Stimulated activated naive CD4-positive, alpha-beta T cell treated with Interleukin-2 at 50 U/mL for 16 hours (primary cell): ENCODE measurements around the gene APOC1.
A peak's percentile ranks its signal among the peaks of the same experiment; 100 is the strongest.
"Not testable (repeated sequence)": the region's sequence is repeated elsewhere in the genome, so short reads cannot be mapped to it uniquely, and the experiment has no call there.

Experiments
- DNase-seq: peaks from one replicate; lab custom pipeline; 2025; lab: John Stamatoyannopoulos, UW

Gene APOC1

DNA sequence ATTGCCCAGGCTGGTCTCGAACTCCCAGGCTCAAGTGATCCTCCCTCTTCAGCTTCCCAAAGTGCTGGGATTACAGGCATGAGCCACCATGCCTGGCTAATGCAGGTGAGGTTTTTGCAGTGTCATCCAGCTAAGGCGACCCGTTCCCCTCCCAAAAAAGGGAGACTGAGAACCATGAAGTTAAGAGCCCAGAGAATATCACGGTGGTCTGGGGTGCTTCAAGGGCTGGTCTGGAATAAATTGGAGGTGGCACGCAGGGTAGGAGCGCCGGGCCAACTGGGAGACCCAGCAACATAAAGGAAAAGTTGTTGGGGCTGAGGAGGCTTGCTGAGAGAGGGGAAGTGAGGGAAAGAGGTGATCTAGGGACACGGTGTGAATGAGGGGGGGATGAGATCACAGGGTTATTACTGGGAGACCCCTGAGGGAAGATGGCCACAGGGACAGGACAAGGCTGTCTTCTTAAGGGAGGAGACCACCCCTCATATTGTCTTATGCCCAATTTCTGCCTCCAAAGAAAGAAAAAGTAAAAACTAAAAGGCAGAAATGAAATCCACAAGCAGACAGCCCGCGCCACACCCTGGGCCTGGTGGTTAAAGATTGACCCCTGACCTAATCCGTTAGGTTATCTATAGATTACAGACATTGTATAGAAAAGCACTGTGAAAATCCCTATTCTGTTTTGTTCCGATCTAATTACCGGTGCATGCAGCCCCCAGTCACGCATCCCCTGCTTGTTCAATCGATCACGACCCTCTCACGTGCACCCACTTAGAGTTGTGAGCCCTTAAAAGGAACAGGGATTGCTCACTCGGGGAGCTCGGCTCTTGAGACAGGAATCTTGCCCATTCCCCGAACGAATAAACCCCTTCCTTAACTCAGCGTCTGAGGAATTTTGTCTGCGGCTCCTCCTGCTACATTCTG, 636 bp upstream of the APOC1 start:
- not testable (repeated sequence) for DNase-seq

DNA sequence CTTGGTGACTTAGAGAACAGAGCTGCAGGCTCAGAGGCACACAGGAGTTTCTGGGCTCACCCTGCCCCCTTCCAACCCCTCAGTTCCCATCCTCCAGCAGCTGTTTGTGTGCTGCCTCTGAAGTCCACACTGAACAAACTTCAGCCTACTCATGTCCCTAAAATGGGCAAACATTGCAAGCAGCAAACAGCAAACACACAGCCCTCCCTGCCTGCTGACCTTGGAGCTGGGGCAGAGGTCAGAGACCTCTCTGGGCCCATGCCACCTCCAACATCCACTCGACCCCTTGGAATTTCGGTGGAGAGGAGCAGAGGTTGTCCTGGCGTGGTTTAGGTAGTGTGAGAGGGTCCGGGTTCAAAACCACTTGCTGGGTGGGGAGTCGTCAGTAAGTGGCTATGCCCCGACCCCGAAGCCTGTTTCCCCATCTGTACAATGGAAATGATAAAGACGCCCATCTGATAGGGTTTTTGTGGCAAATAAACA, 9.9 kb downstream of the APOC1 start:
- no peak for DNase-seq

DNA sequence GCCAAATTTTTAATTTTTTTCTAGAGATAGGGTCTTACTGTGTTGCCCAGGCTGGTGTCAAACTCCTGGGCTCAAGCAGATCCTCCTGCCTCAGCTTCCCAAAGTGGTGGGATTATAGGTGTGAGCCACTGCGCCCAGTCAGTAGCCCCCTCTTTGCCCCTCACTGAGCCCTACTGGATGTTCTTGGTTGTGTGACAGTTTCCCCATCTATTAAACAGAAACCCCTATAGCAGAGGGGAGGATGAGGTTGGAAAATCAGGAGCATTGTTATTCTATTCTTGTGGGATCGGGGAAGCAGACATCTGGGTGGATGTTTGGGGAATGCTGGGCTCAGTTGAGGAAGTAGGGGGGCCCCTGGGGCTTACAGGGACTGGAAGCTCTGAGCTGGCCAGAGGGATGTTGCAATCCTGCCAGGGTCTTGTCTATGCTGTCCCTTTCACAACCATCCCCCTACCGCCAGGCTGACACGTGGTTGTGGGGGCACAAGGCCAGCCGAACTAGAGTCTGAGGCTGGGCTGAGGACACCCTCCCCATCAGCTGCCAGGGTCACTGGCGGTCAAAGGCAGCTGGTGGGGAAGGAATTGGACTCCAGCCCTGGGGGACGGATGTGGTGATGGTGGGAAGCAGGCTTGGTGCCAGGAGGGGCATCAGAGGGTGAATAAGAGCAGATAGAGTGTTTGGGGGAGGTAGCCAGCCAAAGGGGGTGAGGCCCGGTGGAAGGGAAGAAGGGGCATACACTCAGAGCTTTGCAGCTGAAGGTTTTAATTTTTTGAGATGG, 10.9 kb downstream of the APOC1 start:
- no peak for DNase-seq

DNA sequence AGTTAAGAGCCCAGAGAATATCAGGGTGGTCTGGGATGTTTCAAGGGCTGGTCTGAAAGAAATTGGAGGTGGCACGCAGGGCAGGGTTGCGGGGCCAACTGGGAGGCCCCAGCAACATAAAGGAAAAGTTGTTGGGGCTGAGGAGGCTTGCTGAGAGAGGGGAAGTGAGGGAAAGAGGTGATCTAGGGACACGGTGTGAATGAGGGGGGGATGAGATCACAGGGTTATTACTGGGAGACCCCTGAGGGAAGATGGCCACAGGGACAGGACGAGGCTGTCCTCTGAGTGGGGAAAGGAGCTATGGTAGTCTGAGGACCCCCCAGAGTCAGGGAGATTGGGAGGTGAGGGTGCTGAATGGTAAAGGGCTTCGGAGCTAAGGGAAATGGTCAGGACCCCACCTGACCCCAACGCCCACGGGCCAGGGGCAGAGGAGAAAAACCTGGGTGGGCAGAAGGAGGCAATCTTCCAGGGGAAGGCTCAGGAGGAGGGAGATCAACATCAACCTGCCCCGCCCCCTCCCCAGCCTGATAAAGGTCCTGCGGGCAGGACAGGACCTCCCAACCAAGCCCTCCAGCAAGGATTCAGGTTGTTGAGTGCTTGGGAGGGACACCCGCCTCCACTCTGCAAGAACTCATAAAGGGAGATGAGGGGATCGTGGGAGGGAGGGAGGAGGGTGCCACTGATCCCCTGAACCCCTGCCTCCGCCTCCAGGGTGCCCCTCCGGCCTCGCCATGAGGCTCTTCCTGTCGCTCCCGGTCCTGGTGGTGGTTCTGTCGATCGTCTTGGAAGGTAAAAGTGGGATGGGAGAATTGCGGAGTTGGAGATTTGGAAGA, 12.1 kb downstream of the APOC1 start:
- DNase-seq, result not testable (repeated sequence)

DNA sequence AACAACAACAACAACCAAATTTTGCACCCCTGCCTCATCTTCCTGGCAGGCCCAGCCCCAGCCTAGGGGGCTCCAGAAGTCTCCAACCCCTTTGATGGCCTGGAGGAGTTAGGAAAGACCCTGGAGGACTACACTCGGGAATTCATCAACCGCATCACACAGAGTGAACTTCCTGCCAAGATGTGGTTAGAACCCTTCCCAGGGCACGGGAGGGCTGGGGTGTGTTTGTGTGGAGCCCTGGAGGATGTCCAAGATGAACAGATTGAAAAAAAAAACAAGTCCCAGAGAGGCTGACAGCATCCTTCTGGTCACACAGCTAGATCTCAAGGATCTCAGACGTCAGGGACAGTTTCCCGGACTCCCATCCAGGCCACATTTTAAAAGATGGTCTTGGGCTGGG, 13.3 kb downstream of the APOC1 start:
- no peak for DNase-seq

DNA sequence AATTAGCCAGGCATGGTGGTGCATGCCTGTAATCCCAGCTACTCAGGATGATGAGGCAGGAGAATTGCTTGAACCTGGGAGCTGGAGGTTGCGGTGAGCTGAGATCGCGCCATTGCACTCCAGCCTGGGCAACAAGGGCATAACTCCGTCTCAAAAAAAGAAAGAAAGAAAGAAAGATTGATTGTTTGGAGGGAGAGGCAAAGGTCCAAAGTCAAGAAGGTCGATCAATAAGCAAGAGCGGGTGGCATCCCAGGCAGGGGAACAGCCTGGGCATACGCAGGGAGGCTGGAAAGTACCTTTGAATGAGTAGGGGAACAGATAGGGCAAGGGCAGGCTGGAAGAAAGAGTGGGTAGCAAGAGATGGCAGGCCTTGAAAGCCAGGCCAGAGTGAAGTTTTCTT, 15.7 kb downstream of the APOC1 start:
- DNase-seq, result no peak

DNA sequence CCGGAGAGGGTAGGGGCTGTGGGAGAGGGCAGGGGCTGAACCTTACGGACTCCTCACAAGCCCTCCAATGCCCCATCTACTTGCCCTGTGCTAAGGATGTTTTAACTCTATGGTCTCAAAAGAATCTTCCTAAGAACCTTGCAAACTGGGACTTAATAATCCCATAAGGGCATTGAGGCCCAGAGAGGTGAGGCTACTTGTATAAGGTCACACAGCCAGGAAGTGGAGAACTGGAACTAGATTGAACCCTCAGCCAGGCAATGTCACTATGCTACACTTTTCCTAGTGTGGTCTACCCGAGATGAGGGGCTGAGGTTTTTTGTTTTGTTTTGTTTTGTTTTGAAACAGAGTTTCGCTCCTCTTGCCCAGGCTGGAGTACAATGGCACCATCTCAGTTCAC, 17.1 kb downstream of the APOC1 start:
- DNase-seq, result no peak

DNA sequence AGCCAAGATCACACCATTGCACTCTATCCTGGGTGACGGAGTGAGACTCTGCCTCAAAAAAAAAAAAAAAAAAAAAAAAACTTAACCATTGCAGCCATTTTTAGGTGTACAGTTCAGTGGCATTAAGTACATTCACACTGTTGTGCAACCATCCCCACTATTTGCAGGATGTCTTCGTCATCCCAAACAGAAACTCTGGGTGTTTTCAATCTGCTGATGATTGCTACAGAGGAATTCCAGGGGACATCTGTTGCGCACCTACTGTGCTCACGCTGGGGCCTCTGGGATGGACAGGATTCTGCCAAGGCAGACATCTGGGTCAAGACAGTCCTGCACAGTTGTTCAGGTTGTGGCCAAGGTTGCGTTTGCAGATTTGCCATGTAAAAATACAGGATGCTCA, 25.3 kb downstream of the APOC1 start:
- no peak for DNase-seq

DNA sequence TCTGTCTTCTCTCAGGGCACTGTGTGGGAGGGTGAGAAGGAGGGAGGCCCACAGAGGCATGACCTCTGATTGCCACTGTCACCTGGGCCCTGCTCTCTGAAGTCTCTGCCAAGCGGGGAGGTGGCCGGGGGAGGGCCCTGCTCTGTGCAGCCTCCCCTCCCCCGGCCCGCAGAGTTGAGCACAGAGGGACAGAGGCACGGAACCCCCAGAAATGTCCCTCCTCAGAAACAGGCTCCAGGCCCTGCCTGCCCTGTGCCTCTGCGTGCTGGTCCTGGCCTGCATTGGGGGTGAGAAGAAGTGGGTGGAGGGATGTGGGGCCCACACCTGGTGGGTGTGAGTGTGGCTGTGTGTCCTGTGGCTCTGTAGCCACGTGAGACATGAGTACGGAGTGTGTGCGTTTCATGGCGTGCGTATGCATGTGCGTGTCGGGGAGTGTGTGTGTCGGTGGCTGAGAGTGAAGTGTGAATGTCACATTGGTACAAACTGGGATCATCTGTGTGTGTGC, 27.7 kb downstream of the APOC1 start, which contains the start of gene APOC4:
Gene APOC4 (plus strand): TSS at position 171 of the 505 bp plus-strand sequence. CDS start 41 bp downstream, at position 212.
- DNase-seq, result no peak

DNA sequence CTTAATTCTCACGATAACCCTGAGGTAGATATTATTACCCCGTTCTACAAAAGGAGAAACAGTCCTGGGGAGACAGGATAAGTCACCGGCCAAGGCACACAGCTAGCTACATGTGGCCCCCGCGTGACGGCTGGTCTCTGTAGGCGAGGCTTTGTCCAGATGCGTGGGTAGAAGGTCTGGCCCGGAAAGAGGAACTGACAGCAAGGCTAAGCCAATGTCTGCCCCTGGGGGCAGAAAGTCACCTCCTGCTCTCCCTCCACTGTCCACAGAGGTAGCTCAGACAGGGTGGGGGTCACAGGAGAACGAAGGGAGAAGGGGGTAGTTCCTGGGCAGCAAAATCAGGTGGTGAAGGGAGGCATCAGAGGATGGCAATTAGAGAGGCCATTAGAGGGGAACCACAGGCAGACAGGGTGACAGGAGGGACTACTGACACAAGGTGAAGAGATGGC, 29.4 kb downstream of the APOC1 start:
- DNase-seq, result no peak

DNA sequence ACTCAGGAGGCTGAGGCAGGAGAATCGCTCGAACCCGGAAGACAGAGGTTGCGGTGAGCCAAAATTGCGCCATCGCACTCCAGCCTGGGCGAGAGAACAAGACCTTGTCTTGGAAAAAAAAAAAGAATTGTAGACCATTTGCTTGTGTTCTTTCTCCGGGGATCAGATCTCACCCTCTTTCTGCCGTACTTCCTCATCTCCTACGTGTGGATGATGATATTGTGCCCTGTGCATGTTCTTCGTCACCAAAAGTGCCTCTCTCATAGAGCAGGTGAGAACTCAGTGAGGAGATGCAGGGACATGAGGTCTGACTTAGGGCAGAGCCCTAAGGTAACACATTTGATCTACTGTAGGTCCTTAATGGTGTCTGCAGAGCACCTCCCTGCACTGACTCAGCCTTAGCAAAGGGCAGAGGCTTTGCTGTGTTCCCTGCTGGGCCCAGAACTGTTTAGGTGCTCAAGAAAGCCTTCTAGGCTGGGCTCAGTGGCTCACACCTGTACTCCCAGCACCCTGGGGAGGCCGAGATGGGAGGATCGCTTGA, 32.7 kb downstream of the APOC1 start:
- DNase-seq, result no peak

DNA sequence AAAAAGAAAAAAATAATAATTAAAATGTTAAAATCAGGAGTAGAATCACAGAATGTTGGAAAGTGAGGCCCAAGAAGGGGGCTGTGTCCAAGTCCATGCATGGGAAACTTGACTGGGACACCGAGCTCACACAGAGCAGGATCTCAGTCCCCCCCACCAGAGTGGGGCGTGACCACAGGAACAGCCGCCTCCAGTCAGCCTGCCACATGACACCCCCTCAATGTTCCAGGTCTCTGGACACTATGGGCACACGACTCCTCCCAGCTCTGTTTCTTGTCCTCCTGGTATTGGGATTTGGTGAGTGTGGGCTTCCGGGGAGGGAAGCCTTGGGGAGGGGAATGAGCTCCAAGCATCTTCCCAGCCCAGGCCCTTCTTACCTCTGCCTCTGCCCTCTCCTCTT, 33.8 kb downstream of the APOC1 start:
- DNase-seq, result no peak

DNA sequence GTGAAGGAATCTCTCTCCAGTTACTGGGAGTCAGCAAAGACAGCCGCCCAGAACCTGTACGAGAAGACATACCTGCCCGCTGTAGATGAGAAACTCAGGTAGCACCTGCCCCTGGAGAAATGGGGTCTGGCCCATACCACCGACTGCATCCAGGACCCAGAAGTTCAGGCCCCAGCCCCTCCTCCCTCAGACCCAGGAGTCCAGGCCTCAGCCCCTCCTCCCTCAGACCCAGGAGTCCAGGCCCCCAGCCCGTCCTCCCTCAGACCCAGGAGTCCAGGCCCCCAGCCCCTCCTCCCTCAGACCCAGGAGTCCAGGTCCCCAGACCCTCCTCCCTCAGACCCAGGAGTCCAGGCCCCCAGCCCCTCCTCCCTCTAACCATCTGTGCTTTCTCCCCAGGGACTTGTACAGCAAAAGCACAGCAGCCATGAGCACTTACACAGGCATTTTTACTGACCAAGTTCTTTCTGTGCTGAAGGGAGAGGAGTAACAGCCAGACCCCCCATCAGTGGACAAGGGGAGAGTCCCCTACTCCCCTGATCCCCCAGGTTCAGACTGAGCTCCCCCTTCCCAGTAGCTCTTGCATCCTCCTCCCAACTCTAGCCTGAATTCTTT, 34.5 kb downstream of the APOC1 start:
- no peak for DNase-seq

DNA sequence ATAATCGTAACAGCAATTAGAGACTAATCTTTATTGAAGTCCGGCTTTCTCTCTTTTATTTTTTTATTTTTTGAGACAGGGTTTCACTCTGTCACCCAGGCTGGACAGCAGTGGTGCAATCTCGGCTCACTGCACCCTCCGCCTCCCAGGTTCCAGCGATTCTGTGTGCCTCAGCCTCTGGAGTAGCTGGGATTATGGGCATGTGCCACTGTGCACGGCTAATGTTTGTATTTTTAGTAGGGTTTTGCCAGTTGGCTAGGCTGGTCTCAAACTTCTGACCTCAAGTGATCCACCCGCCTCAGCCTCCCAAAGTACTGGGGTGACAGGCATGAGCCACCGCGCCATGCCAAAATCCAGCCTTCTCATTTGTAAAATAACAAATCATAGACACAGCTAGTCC, 35.1 kb downstream of the APOC1 start:
- DNase-seq, result no peak

DNA sequence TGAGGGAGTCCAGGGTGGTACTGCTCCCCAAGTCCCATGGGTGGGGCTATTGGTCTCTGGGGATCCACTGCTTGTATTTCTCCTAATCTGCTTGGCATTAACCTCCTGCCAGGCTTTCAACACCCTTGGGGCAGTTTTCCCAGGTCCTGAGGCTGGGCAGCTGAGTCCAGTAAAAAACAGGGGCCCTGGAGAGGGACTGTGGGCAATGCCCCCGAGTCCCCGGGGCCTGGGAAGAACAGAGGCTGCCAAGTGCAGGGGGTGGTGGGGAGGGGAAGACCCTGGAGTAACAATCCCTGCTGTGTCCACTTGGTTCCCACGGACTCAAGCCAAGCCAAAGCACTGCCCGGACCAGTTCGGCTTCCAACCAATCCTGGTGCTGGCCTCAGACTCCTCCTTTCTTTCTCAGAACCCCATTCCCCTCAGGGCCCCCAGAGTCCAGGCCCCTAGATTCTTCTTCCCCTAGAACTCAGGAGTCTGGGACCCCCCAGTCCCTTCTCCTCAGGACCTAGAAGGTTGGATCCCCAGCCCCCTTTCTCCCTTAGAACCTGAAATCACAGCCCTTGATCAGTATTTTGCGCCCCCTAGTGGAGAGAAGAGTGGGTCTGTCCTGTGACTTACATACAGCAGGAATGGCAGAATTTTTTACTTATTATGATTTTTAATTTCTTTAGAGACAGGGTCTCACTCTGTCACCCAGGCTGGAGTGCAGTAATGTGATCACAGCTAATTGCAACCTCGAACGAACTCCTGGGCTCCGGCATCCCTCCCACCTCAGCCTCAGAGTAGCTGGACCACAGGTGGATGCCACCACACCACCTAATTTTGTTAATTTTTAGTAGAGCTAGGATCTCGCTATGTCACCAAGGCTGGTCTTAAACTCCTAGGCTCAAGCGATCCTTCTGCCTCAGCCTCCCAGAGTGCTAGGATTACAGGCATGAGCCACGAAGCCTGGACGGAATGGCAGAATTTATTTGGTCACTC, 37.1 kb downstream of the APOC1 start:
- DNase-seq, result peak; percentile 37

DNA sequence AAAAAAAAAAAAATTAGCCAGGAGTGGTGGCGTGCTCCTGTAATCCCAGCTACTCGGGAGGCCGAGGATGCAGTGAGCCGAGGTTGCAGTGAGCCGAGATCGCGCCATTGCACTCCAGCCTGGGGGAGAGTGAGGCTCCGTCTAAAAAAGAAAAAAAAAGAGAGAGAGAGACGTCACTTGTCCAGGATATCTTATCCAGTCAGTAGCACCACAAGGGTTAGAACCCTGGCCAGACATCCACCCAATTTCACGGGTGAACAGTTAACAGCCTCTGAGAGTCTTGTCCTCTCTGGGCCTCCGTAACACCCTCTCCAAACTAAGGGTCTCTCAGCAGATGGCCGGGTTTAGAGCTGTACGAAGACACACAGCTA, 39.9 kb downstream of the APOC1 start:
- no peak for DNase-seq

DNA sequence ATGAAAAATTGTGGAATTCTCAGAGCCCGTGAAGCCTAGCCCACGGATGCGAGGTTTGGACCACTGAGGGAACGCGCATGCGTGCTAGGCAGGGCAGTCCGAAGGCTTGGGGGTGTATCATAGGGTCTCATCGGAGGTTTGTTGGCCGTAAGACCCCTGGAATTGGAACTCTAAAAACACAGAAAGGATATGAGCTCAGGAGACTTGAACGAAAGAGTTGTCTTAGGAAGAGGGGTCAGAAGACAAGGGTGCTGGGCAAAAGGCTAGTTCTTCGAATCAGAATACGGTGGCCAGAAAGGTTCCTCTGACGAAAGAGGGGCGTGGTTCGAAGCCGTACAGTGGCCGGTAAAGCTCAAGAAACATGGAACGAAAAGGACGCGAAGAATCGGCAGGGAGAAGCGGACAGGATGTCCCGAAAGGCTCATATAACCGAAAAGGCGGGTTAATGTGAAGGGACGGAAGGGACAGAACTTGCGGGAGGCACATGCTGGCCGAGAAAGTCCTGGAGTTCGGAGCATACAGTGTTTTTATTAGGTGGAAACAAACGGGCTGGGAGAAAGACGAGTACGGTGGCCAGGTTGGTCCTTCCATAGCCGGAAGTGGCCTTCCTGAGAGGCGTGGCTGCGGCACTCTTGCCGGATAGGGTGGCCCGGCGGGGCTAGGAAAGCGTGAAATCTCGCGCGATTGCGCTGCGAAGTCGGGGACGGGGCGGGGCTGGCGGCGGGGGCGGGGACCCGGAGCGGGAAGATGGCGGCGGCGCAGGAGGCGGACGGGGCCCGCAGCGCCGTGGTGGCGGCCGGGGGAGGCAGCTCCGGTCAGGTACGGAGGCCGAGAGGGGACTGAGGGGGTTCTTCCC, 40.5 kb downstream of the APOC1 start, which contains the start of gene CLPTM1:
Gene CLPTM1 (plus strand): TSS at position 732 of the 856 bp plus-strand sequence. CDS start 16 bp downstream, at position 748.
- DNase-seq, result peak; percentile 97
